Liver (tissue), 3 donors: Measurements from ENCODE around the gene ERBB4.

Source experiments
- CTCF ChIP-seq: fragments of 150-350 bp; IDR thresholded peaks from 2 replicates; pipeline ENCODE4 v1.5.1; 2017; ENCODE audit warnings: improper control_type of control experiment, low read depth, low read length; ENCODE audit not compliant: missing input control
- REST ChIP-seq: IDR thresholded peaks from 2 replicates; pipeline ENCODE4 v1.6.1; 2016; ENCODE audit warnings: antibody characterized with exemption, mild to moderate bottlenecking
- TAF1 ChIP-seq: conservative IDR thresholded peaks from 2 replicates; pipeline ENCODE4 v1.6.1; 2016; ENCODE audit warnings: antibody characterized with exemption, mild to moderate bottlenecking
- YY1 ChIP-seq: IDR thresholded peaks from 2 replicates; pipeline ENCODE4 v1.6.1; 2016; ENCODE audit warnings: antibody characterized with exemption, mild to moderate bottlenecking
- donor health status: healthy.
- donor health status: healthy.

GRCh38 chr2:211709389-211709788 is 829.2 kb downstream of the ERBB4 start:
- no peak for TF ChIP-seq REST
- TF ChIP-seq YY1 = no peak
- no peak for TF ChIP-seq TAF1
- TF ChIP-seq CTCF = no peak
